GM21390 (cell line): Measurements from ENCODE around the gene CST9.
A peak's percentile ranks its signal among the peaks of the same experiment; 100 is the strongest.
"Not testable (repeated sequence)": the region's sequence is repeated elsewhere in the genome, so short reads cannot be mapped to it uniquely, and the experiment has no call there.

Experiments used
- ATAC-seq: cut with Tn5 transposase; IDR thresholded peaks from one replicate; pipeline ENCODE4 v1.9.1; 2021; ENCODE audit not compliant: unreplicated experiment

The CST9 gene

GRCh38 chr20:23637282-23638221 is 31.8 kb upstream of the CST9 start, which contains the start of gene CST3:
Gene CST3 (minus strand): TSS chr20:23637955. CDS start chr20:23637862, 93 bp downstream.
- ATAC-seq: peak; percentile 68

- no peak for ATAC-seq
Measured at GRCh38 chr20:23636908-23637281, 31.2 kb upstream of the CST9 start.

GRCh38 chr20:23636182-23636907 is 30.6 kb upstream of the CST9 start:
- no peak for ATAC-seq

- not testable (repeated sequence) for ATAC-seq
Measured at GRCh38 chr20:23635768-23636090, 30.0 kb upstream of the CST9 start.

- no peak for ATAC-seq
Measured at GRCh38 chr20:23634985-23635767, 29.5 kb upstream of the CST9 start.

- ATAC-seq: no peak
Measured at GRCh38 chr20:23634044-23634801, 28.5 kb upstream of the CST9 start.

- ATAC-seq: no peak
Measured at GRCh38 chr20:23632711-23633573, 27.2 kb upstream of the CST9 start.

GRCh38 chr20:23631981-23632710 is 26.4 kb upstream of the CST9 start:
- no peak for ATAC-seq

- no peak for ATAC-seq
Measured at GRCh38 chr20:23631226-23631822, 25.6 kb upstream of the CST9 start.

GRCh38 chr20:23630392-23630849 is 24.7 kb upstream of the CST9 start:
- no peak for ATAC-seq

GRCh38 chr20:23629542-23630391 is 24.1 kb upstream of the CST9 start:
- no peak for ATAC-seq

GRCh38 chr20:23629017-23629541 is 23.4 kb upstream of the CST9 start:
- no peak for ATAC-seq

- ATAC-seq: no peak
Measured at GRCh38 chr20:23628402-23629016, 22.8 kb upstream of the CST9 start.

- ATAC-seq: no peak
Measured at GRCh38 chr20:23627501-23627900, 21.8 kb upstream of the CST9 start.

- no peak for ATAC-seq
Measured at GRCh38 chr20:23626040-23626620, 20.4 kb upstream of the CST9 start.

- ATAC-seq: no peak
Measured at GRCh38 chr20:23625236-23625964, 19.7 kb upstream of the CST9 start.
